GM12873 (cell line): ENCODE results near the gene SMC3.

ENCODE experiments used
- TF ChIP-seq, protein P1 (sequence below): IDR thresholded peaks from 2 replicates; pipeline ENCODE4 v1.5.1; 2012; ENCODE audit warnings: low read depth, mild to moderate bottlenecking, moderate library complexity, low read length, control low read depth; ENCODE audit not compliant: insufficient read depth; ENCODE audit errors: missing control alignments

SMC3 gene

DNA sequence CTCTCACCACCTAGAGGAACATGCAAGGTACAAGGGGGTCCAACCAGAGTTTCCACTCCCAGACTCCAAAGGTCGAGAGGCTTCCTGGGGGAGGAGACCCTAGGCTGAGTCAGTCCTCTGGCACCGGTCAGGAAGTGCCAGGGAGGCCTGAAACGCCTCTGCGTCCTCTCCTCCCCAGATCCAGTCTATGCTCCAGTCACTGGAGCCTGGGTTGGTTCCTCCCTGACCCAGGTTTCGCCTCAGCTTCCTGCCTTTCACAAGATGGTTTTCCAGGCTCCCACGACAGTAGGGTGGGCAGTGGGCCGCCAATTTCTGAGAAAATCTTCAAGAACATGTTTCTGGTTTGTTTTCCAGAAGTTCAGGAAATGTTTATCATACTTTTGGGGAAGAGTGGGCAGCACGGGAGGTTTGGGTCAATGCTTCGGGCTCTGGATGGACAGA lies 39.7 kb upstream of the SMC3 start:
- TF ChIP-seq, protein P1, sequence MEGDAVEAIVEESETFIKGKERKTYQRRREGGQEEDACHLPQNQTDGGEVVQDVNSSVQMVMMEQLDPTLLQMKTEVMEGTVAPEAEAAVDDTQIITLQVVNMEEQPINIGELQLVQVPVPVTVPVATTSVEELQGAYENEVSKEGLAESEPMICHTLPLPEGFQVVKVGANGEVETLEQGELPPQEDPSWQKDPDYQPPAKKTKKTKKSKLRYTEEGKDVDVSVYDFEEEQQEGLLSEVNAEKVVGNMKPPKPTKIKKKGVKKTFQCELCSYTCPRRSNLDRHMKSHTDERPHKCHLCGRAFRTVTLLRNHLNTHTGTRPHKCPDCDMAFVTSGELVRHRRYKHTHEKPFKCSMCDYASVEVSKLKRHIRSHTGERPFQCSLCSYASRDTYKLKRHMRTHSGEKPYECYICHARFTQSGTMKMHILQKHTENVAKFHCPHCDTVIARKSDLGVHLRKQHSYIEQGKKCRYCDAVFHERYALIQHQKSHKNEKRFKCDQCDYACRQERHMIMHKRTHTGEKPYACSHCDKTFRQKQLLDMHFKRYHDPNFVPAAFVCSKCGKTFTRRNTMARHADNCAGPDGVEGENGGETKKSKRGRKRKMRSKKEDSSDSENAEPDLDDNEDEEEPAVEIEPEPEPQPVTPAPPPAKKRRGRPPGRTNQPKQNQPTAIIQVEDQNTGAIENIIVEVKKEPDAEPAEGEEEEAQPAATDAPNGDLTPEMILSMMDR, result no peak

DNA sequence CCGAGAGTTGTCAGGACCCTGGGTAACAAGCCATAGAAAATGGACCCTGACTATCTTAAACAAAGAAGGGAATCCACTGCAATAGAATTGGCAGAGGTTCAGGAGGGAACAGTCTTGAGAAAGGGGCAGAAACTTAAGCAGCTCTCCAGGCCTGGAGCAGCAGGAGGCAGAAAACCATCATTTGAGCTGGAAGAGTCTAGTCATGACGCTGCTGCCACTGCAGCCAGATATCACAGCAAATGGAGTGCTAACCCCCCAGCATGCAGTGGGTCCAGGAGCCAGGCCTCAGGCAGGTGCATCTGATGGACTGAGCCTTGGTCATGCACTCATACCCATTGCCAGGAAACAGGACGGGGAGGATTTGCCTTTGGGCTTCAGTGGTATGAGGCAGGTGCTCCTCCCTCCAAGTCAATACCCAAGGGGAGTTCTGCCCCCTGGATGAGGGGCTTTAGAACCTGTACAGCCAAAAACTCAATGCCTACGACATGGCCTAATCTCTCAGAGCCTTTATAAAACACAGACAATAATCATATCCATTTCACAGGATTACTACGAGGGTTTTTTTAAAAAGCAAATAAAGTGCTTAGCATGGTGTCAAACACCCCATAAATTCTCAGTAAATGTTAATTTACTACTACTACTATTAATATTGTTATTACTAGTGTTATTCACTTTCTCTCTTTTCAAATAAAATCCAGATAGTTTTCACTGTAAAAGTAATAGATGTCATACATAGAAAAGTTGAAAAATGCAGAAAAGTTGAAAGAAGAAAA lies 39.1 kb upstream of the SMC3 start:
- TF ChIP-seq, protein P1, result no peak

DNA sequence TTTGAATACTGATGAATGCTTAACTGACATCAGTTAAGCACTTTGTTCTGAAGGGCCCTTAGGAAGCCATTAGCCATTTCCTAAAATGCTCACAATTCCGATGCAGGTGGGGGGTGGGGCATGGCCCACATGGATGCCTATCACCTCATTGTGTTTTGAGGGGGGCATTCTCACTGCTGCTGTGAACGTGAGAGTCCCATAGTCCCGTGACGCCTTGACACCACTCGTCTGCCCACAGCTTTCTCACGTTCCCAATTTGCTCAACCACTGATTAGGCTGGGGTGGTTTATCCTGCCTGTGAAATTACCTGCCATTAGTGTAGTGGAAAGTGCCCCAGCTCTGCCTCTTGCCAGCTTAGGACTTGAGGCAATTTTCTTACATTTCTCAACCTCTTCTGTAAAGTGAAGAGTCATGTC lies 37.9 kb upstream of the SMC3 start:
- TF ChIP-seq, protein P1, result no peak

DNA sequence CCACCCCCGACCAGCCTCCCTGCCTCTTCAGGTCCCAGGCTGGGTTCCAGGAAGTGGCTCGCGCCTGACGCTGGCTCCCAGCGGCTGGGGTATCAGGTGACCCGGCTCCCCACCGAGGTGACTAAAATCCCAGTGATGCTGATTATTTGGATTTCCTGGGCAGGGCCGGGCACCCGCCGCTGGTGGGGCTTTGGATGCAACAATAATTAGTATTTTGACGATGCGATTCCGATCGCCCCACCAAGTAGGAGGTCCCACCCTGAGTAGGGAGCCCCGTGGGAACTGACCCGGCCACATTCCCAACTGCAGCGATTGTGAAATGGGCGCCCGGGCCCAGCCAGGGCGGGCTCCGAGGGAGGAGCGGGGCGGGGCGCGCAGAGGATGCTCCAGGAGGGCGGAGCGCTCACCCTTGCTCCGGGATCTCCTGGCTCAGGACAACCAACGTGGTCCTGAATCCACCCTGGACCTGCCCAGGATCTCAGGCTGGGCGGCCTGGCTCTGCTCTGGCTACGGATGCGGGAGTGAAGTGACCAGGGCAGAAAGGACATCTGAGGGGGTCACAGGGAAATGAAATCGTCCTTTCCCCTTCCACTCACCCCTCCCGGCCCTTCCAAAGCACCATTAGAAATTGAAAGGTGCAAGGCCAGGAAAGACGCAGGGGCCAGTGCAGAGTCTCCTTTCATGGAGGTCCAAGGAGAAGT lies 37.2 kb upstream of the SMC3 start:
- TF ChIP-seq, protein P1, result no peak

DNA sequence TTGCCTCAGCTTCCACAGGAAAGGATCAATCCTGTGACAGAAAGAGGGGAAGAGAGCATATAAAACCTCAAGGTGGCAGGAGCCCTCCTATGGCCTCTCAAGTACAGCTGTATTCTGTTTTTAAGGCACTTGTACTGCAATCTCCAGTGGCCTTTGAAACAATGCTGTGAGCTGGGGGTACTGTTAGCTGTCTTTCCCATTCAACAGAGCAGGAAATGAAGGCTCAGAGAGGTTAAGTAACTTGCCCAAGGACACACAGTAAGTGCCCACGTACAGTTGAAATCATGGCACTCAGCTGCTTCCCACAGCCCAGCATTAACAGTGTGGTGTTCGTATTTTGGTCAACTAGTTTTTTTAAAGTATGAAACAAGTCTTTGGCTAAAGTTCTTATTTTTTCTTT lies 35.8 kb upstream of the SMC3 start:
- TF ChIP-seq, protein P1, result no peak

DNA sequence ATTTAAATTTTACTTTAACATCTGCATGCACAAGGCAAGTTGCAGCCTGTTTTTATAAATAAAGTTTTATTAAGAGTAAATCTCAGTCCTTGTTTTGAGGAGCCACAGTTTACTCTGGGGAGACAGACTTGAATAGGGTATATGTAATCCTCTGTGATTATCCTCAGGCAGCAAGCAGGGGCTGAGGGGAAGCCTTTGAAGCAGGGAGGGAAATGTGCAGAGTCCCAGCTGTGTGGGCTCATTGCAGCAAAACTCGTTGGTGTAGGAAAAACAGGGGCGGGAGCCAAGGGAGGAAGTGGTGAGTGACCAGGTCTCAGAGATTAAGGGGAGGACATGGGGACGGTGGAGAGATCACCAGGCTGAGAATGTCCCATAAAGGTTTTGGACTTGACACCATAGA lies 34.3 kb upstream of the SMC3 start:
- TF ChIP-seq, protein P1, result no peak

DNA sequence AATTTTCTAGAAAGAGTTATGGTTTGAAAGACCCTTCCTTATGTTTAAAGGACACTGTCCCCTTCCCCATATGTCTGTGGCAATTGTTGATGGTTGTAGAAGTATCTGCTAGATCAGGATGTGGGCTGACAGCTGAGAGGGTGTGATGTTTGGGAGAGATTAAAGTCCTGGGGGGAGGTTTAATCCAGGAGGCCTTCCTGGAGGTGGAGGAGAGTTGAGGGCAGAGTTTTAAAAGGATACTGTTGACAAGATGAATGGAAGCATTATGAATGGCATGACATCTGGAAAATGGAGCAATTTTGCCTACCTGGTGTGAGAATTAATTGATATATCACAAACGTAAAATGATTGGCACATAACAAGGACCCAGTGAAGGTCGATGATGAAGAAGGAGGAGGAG lies 32.9 kb upstream of the SMC3 start:
- TF ChIP-seq, protein P1, result no peak
